OCI-LY7 (cell line): ENCODE results near the gene NOS3.

ENCODE experiments used
- CTCF ChIP-seq: fragments of 200-600 bp; sonication (generic); conservative IDR thresholded peaks from 2 replicates; pipeline ENCODE4 v1.5.1; 2014; ENCODE audit warnings: mild to moderate bottlenecking, antibody characterized with exemption, low read length, moderate library complexity, mixed read lengths
- EZH2phosphoT487 ChIP-seq: fragments of 200-600 bp; sonication (generic); IDR thresholded peaks from 2 replicates; pipeline ENCODE4 v1.6.1; 2018; ENCODE audit warnings: low read depth, borderline replicate concordance, mild to moderate bottlenecking, mixed run types, antibody characterized with exemption, low read length, moderate library complexity, mixed read lengths

GRCh38 chr7:150949564-150949963 lies 41.3 kb upstream of the NOS3 start:
- TF ChIP-seq CTCF (no peak), EZH2phosphoT487 (no peak)
